NCI-H146 treated with DMSO at 0.1 percent for 48 hours (cell line): Measurements from ENCODE around the gene CEMP1.

ENCODE experiments used
- DNase-seq: peaks from one replicate; lab custom pipeline; 2025; ENCODE audit not compliant: unreplicated experiment; lab: John Stamatoyannopoulos, UW

Gene CEMP1

DNA sequence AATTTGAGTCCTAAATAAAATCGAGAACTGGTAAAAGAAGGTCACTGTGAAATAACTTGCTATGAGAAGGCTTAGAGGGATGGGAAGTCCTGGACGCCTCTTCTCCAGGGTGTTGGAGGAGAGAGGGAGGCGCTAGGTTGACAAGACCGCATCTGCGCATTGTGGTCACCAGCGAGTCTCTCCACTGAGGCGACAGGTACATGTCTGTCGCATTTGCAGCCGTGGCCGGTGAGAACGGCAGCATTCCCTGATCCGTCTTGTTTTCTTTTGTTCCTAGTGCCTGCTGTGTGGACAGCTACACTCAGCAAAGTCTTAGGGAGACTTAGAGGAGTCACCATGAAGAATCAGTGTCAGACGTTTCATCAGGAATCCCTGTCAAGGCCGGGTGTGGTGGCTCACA lies 25.5 kb downstream of the CEMP1 start:
- DNase-seq: no peak

DNA sequence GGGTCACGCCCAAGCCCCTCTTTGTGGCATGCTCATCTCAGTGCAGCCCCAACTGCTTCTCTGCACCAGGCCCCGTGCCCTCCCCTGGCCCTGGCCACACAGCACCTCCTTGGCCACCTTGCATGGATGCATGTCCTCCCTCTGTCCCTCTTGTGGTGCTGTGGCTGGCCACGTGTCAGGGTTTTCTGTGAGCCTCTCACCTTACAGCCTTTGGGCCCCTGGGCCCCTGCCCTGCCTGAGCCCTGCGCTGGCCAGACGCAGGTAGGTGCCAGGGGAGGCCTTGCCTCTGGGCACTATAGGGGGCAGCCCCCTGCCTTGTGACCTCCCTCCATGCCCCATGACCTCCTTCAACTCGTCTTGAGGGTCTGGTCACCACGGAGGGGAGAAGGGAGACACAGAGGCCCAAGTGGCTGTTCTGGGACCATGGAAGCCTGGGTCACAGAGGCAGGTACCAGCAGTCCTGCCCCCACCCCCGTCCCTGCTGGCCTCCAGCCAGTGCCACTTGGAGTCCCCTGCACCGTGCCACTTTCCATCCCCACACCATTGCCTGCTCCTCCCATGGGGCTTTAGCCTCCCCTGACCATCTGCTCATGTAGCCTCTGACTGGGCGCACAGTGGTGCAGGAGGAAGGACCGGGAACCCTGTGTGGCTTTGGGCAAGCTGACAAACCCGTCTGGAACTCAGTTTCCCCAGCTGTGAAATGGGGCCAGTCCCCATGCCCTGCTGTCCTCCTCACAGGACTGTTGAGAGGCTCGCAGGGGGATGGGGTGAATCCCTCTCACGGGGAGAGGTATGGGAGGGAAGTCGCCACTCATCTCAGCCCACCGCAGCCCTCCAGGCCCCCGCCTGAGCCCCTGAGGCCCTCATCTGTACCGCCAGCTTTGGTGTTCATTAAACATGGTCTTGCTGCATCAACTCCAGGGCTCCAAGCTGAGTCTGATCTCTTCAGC lies 29.0 kb downstream of the CEMP1 start:
- no peak for DNase-seq

DNA sequence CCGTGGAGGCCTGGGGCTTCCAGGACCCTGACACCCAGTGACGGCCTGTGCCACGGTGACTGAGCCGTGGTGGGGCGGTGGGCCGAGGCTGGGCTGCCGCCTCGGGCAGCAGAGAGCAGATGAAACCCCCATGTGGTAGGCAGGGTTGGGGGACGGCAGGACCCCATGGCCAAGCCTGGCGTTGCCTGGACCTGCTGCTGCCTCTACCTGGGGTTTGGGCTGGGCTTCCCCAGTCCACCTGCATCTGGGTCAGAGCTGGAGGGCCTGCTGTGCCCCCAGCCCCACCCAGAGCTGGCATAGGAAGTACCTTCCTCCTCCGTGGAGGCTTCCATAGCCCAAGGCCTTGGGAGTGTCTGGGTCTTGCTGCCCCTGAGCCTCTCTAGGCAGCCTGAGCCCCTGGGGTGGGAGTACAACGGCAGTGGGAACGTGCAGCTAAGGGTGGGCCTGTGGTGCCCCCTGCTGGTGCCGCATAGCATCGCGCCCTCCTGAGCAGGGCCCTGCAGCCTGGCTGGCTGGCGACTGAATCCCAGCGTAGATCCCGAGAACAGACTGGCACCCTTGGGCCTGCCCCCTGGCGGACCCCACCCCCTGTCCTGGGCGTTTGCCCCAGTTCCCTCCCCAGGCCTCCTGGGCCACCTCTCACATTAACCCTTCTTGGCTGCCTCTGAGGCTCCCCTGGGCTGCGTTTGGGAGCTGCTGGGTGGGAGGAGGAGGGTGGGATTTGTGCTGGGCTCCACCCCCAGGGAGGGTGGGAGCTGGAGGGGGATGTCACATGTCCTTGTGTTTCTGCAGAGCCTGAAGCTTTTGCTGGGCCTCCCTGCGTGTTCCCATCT lies 30.1 kb downstream of the CEMP1 start:
- peak; percentile 48 for DNase-seq

DNA sequence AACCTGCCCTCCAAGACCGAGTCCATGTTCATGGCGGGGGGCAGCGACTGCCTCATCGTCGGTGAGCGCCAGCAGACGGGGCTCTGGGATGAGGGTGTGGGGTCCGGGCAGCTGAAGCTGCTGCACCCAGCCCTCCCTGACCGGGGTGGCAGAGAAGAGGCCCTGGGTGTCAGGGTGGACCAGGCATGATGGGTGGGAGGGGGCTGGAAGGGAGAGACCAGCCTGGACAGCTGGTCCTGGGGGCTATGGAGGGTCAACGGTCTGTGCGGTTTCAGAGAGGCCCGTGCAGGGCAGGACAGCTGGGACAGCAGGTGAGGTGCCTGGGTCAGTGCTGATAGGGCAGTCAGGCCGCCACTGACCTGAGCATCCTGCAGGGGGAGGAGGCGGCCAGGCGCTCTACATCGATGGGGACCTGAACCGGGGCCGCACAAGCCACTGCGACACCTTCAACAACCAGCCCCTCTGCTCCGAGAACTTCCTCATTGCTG lies 30.7 kb downstream of the CEMP1 start:
- DNase-seq: no peak

DNA sequence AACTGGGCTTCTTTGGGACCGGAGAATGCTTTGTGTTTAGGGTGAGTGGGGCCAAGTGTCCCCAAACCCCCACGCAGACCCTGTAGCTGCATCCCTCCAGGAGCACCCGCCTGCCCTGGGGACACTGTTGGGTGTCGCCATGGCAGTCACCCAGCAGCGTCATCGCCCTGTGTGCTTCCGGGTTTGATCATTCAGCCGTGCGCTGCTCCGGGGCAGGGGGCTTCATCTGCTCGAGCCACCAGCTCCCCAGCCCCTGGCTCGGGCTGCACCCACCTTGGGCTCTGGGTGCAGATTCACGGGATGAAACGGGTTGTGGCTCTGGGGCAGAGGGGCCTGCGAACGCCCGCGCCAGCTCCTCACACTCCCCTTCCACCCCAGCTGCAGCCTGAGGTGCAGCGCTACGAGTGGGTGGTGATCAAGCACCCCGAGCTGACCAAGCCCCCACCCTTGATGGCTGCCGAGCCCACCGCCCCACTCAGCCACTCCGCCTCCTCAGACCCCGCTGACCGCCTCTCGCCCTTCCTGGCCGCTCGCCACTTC lies 31.2 kb downstream of the CEMP1 start:
- DNase-seq: no peak

DNA sequence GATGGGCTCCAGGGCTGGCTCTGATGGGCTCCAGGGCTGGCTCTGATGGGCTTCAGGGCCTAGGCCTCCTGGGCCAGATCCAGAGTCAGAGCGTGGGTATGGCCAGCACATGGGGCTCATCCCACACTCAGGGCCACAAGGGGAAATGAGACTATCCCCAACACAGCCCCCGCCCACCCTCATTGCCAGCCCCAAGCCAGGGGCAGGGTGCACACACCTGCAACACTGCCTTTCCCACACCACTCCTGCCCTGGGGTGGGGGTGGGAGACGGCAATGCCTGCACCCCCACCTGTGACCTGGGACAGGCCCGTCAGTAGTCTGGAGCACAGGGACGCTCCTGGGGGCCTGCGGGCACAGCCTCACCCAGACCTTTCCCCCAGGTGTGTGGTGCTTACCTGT lies 31.8 kb downstream of the CEMP1 start:
- no peak for DNase-seq

DNA sequence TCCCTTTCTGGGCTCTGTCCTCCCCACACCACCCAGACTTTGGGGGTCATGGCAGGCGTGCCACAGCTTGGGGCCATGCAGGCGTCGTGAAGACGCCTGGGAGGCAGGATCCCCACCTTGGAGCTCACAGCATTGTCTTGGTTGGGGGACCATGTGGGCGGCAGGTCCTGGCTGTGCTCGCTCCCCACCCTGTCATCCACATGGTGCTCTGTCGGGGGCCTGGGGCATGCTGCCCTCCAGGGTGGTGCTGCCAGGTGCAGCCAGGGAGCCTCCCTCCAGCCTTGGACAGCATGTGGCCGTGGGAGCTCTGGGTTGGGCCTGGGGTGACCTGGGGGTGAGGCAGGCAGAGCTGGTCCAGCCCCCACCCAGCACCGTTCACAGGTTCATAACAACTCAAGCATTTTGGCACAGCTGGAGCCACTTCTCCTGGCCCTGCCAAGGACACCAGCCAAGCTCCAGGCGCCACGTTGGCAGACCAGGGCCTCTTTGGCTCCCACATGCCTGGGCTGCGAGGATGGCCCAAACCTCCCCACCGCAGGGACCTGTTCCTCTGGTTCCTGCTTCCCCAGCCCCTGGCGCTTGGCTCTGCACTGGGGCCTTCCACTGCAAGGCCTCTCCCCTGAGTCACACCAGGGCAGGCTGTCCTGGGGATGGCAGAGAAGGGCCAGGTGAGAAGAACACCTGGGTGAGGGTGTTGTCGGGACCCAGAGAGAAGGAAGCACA lies 32.5 kb downstream of the CEMP1 start:
- DNase-seq: no peak

DNA sequence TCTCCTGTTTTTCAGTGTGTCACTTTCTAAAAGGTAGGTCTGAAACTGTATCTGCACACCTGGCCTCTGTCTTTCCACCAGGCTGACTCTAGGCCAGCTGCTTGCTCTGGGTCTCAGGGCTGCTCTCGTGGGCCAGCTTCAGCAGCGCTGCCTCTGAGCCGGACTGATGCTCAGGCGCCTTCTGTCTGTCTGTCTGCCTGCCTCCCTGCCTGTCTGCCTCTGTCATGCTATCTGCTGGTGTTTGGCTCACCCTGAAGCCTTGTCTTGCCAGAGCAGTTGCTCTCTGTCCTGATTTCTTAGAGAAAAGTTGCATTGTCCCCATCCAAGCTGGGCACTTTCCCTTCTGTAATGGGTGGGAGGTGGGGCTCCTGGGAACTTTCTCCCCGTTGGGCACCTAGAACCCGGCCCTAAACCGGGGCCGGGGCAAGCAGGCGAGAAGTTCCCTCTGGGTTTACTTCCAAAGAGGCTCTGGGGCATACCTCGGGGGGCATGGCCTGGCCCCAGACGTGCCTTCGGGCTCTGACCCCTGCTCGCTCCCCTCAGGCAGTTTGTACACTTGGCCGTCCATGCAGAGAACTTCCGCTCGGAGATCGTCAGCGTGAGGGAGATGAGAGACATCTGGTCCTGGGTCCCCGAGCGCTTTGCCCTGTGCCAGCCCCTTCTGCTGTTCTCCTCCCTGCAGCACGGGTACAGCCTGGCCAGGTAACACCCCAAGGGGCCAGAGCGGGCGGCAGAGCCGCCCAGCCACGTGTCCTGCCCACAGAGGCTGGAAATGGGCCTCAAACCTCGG lies 33.3 kb downstream of the CEMP1 start:
- no peak for DNase-seq

DNA sequence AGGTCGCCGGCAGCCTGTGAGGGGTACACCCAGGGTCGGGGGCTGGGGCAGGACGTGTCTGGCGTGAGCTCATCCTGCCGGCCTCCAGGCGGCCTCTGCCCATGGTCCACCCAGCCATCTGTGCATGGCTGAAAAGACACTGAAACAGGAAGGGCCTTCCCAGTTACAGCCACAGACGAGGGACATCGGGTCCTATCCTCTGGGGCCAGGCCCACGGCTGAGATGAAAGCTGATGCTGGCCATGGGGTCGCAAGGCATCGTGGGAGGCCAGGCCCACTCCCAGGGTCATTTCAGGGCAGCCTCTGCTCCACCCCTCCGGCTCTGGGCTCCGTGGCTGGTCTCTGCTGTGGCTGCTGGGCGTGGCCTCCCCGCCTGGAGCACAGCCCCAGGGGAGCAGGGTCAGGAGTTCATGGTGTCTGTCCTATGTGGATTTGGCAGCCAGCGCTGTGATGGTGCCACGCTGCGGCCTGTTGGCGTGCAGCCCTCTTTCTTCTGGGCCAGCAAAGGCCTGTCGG lies 34.0 kb downstream of the CEMP1 start:
- DNase-seq: no peak

DNA sequence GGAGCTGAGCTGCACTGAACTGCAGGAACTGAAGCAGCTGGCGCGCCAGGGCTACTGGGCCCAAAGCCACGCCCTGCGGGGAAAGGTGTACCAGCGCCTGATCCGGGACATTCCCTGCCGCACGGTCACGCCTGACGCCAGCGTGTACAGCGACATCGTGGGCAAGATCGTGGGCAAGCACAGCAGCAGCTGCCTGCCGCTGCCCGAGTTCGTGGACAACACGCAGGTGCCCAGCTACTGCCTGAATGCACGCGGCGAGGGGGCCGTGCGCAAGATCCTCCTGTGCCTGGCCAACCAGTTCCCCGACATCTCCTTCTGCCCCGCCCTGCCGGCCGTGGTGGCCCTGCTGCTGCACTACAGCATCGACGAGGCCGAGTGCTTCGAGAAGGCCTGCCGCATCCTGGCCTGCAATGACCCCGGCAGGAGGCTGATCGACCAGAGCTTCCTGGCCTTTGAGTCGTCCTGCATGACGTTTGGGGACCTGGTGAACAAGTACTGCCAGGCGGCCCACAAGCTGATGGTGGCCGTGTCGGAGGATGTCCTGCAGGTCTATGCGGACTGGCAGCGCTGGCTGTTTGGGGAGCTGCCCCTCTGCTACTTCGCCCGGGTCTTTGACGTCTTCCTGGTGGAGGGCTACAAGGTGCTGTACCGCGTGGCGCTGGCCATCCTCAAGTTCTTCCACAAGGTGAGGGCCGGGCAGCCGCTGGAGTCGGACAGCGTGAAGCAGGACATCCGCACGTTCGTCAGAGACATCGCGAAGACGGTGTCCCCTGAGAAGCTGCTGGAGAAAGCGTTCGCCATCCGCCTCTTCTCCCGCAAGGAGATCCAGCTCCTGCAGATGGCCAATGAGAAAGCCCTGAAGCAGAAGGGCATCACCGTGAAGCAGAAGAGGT lies 34.7 kb downstream of the CEMP1 start:
- DNase-seq: no peak

DNA sequence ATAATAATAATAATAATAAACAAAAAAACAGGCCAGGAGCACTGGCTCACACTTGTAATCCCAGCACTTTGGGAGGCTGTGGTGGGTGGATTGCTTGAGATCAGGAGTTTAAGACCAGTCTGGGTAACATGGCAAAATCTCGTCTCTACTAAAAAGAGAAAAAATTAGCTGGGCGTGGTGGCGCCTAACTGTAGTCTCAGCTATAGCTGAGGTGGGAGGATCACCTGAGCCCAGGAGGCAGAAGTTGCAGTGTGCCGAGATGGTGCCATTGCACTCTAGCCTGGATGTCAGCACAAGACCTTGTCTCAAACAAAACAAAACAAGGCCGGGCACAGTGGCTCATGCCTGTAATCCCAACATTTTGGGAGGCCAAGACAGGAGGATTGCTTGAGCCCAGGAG lies 36.2 kb downstream of the CEMP1 start:
- no peak for DNase-seq

DNA sequence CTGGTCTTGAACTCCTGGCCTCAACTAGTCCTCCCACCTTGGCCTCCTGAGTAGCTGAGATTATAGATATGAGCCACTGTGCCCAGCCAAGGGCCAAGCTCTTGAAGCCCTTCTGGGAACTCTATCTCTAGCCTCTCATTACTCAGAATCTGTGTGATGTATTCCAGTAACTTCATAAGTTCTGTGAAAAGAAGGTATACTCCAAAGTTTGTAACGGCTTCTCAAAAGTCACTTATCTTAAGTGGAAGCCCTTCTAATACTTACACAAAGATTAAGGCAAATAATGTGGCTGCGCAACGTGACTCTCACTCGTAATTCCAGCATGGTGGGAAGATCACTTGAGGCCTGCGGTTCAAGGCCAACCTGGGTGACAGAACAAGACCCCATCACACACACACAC lies 36.6 kb downstream of the CEMP1 start:
- no peak for DNase-seq

DNA sequence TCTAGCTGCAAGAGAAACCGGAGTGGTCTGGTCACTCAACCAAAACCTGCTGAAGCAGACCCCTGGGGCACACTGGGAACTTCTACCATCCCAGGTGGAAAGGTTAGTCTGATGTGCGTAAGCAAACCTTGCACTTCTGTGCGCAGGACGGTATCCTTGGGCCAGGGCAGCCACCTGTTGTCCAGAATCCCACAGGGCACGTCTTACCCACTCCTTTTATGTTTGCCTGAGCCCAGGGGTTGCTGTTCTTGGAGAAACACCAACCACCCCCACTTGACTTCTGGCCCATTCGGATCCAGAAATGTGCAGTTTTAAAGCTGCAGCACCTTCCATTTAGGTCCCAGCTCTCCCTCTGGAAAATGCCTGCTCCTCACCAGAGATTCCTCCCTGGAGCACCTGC lies 37.6 kb downstream of the CEMP1 start:
- no peak for DNase-seq

DNA sequence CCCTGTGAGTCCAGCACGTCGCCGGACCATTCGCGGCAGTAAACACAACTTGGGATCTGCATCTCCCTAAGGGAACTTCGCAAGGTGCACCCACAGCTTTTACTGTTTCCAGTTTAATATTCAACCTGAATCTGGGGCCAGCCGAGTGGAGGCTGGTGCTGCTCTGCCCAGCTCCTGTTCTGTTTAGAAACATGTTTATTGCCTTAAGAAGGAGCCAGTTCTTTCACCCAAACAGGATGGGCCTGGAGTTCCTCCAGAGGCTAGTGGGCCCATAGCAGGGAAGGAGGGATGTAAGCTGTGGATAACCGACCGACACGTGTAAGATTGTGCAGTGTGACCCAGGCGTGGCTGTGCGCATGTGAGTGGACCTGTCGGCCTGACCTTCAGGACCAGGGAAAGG lies 38.9 kb downstream of the CEMP1 start:
- DNase-seq: no peak

DNA sequence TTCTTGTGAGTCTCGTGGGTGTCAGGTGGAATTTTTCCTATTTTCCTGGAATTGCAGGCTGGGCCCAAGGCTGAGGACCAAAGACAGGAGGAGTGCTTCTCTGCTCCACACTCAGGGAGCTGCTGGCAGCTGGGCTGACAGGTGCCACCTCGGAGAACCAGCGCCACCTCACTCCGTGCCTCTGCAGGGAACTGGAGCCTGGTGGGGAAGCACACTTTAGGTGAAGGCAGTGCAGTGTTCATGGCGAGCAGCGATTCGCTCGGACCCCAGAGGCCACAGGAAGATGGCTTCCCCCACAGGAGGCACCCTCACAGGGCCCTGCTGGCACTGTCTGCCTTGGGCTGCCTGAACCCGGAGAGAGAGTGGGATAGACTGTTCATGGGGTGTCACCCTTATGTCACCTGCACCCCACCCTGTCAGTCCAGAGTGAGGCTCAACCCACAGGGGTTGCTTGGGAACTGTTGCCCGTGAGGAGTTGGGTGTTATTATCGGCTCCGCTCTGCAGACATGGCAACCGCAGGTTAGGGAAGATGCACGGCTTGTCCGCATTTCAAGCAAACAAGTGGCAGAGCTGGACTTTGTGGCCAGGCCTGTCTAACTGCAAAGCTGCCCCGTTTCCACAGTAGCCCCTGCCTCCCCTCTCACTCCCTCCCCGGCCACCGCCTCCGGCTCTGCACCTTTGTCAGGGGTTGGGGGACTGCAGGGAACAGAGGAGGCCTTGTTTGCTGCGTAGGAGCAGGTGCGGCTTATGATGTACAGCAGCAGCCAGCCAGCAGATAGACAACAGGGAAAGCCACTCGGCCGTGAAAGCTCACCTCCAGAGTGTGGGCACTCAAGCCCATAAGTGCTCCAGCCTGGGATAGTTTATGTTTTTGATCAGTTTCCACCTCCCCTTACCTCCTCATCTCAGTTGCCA lies 40.8 kb downstream of the CEMP1 start:
- no peak for DNase-seq

DNA sequence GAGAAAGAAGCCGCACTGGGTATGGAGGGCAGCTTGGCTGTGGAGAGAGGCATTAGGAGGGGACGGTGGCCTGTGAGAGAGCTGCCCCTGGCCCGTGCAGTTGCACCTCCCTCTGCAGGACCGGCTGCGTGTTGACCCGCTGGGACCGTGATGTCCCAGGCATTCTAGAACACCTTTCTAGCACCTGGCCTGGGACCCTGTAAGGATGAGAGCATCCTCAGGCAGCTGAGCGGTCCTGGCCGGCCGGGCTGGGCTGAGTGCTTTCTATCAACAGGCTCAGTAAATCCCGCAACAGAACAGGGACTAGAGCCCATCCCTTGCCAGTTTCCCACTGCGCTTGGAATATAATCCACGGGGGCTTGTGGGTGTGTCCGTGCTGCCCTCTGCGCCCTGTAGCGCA lies 41.6 kb downstream of the CEMP1 start:
- no peak for DNase-seq

DNA sequence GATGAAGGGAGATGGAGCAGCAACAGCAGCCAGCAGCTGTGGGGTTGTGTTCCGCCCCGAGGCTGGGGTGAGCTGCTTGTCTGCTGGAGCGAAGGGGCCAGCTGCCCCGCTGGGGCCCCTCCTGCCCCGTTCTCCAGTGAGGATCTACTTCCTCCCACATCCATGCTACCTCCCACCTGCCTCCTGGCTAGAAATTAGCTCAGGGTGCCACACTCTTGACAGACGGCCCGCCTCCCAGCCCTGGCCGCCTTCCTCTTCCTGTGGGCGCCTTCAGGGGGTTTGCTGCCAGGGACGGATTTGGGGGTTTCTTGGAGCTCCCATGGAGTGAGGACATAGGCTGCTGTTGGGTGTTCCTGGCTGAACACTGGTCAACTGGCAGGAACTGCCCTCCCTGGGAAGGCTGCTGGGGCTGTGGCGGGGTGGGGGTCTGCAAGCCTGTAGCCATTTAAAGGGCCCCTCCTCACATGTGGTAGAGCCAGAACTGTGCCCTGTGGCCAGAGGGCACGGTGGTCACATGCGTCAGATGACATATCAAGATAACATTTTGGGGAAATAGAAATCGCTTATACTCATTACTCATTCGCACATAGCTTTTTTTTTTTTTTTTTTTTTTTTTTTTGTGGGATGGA lies 43.2 kb downstream of the CEMP1 start:
- no peak for DNase-seq

DNA sequence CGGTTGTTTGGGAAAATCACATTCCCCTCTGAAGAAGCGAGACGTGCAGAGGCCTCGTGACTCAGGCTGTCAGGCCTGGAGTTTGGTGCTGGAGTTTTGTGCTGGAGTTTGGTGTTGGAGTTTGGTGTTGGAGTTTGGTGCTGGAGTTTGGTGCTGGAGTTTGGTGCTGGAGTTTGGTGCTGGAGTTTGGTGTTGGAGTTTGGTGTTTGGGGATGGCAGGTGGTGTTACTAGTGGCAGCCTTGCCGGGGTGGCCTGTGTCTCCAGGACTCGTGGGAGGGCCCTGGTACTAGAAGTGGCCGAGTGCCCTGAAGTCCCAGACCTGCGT lies 43.7 kb downstream of the CEMP1 start:
- DNase-seq: no peak
